KOPT-K1 (cell line): ENCODE data around the gene HPGD.

Source experiments
- H3K27ac ChIP-seq: fragments of 200-600 bp; sonication (generic); 2 replicates; pipeline ENCODE4 v1.5.1; 2016; ENCODE audit warnings: antibody characterized with exemption, mild to moderate bottlenecking, low read depth, low read length; ENCODE audit not compliant: poor library complexity, severe bottlenecking
- H3K36me3 ChIP-seq: fragments of 200-600 bp; sonication (generic); 2 replicates; pipeline ENCODE4 v1.5.1; 2017; ENCODE audit warnings: antibody characterized with exemption, mild to moderate bottlenecking, low read length, moderate library complexity; ENCODE audit not compliant: insufficient read depth
- H3K9me3 ChIP-seq: fragments of 200-600 bp; sonication (generic); 2 replicates; pipeline ENCODE4 v1.5.1; 2017; ENCODE audit warnings: antibody characterized with exemption, low read length, mild to moderate bottlenecking; ENCODE audit not compliant: insufficient read depth, poor library complexity, severe bottlenecking

Gene HPGD

GRCh38 chr4:174467107-174467506 lies 55.2 kb downstream of the HPGD start:
- Histone ChIP-seq H3K36me3 (no peaks in the 10 kb centered on the region), H3K27ac (no peak overlapping the region), H3K9me3 (no peaks in the 10 kb centered on the region)

GRCh38 chr4:174464949-174465348 lies 57.3 kb downstream of the HPGD start:
- Histone ChIP-seq H3K27ac (no peak overlapping the region), H3K36me3 (no peaks in the 10 kb centered on the region), H3K9me3 (no peaks in the 10 kb centered on the region)

- no peaks in the 10 kb centered on the region for H3K9me3 ChIP-seq
- H3K36me3 ChIP-seq, result no peaks in the 10 kb centered on the region
- no peak overlapping the region for H3K27ac ChIP-seq
Measured at GRCh38 chr4:174461466-174462106, 60.7 kb downstream of the HPGD start.

GRCh38 chr4:174460684-174461083 lies 61.6 kb downstream of the HPGD start:
- Histone ChIP-seq H3K27ac (no peak overlapping the region), H3K9me3 (no peaks in the 10 kb centered on the region), H3K36me3 (no peaks in the 10 kb centered on the region)

GRCh38 chr4:174457468-174457867 lies 64.8 kb downstream of the HPGD start:
- no peaks in the 10 kb centered on the region for H3K36me3 ChIP-seq
- no peak overlapping the region for H3K27ac ChIP-seq
- H3K9me3 ChIP-seq, result no peaks in the 10 kb centered on the region

DNA sequence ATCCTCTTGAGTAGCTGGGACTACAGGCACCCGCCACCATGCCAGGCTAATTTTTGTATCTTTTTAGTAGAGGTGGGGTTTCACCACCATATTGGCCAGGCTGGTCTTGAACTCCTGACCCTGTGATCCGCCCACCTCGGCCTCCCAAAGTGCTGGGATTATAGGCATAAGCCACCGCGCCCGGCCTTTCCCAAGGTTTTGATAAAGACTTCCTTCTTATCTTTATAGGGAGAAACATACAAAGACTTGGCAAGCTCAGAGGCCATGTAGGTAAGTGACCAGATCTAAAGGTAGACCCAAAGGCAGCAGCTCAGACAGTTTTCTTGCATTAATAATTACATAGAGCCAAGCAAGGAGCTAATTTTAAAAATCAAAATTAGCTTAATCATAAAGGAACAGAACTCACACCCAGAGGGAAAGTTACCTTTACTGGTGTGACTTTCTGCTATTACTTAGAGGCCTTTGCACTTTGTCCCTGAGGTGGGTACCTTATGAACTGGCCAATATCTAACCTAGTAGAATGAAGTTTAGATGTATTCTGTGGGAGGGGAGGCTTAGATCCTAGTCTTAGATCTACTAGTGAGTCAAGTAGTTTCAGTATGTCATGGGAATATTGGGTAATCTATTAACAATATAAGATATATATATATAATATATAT lies 67.3 kb downstream of the HPGD start:
- H3K9me3 ChIP-seq, result no peaks in the 10 kb centered on the region
- H3K27ac ChIP-seq, result no peak overlapping the region
- H3K36me3 ChIP-seq, result no peaks in the 10 kb centered on the region

- Histone ChIP-seq H3K27ac (no peak overlapping the region), H3K9me3 (no peaks in the 10 kb centered on the region), H3K36me3 (no peaks in the 10 kb centered on the region)
Measured at GRCh38 chr4:174451718-174452296, 70.5 kb downstream of the HPGD start.

DNA sequence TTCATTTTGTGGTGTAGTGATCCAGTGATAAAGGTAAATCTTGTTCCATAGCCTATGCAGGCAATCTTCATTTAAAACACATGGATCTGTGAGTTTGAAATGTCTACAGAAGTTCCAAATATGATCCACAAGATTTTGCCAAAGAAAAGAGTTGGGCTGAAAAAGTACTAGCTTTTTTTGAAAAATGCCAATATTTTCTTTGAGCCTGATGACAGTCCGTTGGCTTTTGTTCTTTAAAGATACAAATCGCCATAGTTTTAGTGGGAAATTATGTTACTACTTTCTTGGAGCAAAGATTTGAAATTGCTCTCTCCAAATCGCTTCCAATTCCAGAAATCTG lies 71.5 kb downstream of the HPGD start:
- no peaks in the 10 kb centered on the region for H3K9me3 ChIP-seq
- no peaks in the 10 kb centered on the region for H3K36me3 ChIP-seq
- H3K27ac ChIP-seq, result no peak overlapping the region

GRCh38 chr4:174449944-174450785 lies 72.1 kb downstream of the HPGD start:
- Histone ChIP-seq H3K36me3 (no peaks in the 10 kb centered on the region), H3K9me3 (no peaks in the 10 kb centered on the region), H3K27ac (no peak overlapping the region)

DNA sequence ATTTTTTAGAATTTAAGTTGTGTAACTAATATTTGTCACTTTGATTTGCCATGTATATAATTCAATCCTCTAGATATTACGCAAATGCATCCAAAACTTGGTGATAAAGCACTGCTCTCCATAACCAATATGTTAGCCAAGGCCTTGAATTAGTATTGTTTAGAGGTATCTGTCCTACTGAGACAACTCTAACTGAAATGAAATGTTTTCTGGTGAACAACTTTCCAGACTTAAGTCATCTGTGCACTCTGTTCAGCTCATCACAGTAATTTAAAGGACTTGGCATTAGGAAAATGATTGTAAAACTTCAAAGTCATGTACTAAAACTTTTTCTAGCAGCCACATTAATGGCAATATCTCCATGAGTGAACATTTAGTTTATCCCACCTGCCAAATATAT lies 73.1 kb downstream of the HPGD start:
- no peaks in the 10 kb centered on the region for H3K9me3 ChIP-seq
- H3K27ac ChIP-seq, result no peak overlapping the region

GRCh38 chr4:174444390-174444789 lies 77.9 kb downstream of the HPGD start:
- Histone ChIP-seq H3K9me3 (no peaks in the 10 kb centered on the region), H3K36me3 (no peaks in the 10 kb centered on the region), H3K27ac (no peak overlapping the region)

More for the DNA sequence above, 73.1 kb downstream of the HPGD start:
- no peaks in the 10 kb centered on the region for H3K36me3 ChIP-seq
